GM19240 (cell line): ENCODE results near the gene KY.

Source experiments
- DNase-seq: peaks from one replicate; pipeline ENCODE4 v3.0.0; 2011; ENCODE audit warnings: low spot score; ENCODE audit not compliant: insufficient read length

KY gene

GRCh38 chr3:134646086-134646485, 4.7 kb downstream of the KY start:
- DNase-seq, result no peak

GRCh38 chr3:134645515-134645914, 5.3 kb downstream of the KY start:
- no peak for DNase-seq

DNA sequence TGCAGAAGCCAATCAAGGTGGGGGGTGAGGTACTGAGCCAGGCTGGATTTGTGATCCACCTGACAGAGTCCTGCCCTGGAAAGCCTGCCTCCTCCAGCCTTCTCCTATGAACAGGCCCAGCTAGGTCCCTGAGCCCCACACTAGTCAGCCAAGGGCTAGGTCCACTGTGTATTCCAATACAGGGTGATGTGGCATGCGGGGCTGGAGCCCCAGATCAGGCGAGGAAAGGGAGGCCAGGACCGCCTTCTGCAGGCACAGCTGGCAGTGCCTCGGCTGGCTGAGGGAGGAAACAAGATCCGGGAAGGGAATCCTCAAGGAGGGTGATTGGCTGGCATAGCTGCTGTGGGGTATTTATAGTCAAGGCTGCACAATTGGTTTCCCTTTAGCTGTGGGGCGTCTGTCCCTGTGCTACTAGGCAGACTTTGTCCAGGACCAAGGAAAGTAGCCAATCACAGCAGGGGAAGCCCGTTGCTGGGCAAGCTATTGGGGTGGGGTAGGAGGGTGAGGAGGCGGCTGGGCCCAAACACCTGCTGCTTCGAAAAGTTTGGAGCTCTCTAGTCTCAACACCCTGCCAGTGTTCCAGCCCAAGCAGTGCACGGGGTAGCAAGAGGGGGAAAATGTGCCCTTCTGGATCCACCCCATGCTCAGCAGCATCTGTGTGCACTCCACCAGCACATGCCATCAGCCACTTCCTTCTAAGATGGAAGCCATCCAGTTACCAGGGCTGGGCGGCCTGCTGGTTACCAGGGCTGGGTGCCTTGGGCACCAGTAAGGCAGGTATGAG, 5.9 kb downstream of the KY start:
- DNase-seq, result no peak

- DNase-seq, result no peak
Measured at GRCh38 chr3:134643150-134643675, 7.6 kb downstream of the KY start.

- no peak for DNase-seq
Measured at GRCh38 chr3:134642445-134643149, 8.2 kb downstream of the KY start.

- no peak for DNase-seq
Measured at GRCh38 chr3:134641671-134642300, 9.0 kb downstream of the KY start.

DNA sequence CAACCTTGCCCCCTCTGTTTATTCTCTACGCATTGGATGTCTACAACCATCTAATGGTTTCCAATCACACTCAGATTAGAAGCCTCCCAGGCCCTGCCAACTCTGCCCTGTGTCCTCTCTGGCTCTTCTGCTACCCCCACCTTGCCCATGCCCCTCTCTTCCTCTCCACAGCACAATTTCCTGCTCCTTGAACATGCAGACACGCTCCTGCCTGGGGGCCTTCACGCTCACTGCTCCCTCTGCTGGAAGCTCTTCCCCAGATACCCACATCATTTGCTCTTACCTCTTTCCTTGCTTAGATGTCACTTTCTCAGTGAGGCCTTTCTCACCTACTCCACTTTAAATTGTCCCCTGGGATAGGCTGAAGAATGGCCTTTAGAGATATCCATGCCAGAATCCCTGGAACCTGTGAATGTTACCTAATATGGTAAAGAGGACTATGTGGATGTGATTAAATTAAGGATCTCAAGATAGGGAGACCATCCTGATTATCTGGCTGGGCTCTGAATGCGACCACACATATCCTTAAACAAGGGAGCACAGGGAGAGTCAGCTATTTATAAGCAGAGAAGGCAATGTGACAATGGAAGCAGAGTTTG, 9.9 kb downstream of the KY start:
- peak; percentile 22 for DNase-seq

DNA sequence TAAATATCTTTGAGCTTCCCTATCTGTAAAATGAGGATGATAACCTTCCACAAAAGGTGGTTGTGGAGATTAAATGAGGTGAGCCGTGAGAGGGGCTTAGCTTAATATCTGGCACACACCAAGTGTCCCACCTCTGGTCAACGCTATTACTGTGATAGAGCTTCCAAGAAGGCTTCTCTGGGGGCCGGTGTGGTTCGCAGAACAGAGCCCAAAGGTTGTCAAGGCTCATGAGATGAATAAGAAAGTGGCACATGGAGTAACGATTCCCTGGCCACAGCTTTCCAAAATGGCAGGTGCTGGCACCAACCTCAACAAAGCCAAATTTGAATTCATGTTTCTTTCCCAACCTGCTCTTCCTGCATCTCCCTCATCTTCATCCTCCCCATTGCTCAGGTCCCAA, 10.4 kb downstream of the KY start:
- DNase-seq, result no peak

GRCh38 chr3:134638385-134639030, 12.3 kb downstream of the KY start:
- DNase-seq, result no peak

GRCh38 chr3:134636406-134636805, 14.4 kb downstream of the KY start:
- no peak for DNase-seq

GRCh38 chr3:134630506-134630905, 20.3 kb downstream of the KY start:
- no peak for DNase-seq

DNA sequence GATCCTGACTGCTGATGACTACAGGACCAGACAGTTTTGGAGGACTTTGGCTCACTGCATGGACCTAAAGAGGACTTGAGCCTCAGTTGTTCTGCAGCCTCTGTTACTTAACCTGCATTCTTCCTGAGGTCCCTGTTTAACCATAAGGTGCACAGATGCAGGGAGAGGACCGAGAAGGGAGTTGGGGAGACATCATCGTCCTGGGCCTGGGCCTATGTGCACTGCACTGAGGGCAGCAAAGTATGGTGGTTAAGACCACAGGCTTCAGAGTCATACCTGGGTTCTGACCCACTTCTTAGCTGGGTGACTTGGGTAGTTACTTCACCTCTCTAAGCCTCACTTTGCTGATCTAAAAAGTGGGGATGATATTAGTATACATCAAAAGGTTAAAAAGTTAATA, 21.9 kb downstream of the KY start:
- no peak for DNase-seq

DNA sequence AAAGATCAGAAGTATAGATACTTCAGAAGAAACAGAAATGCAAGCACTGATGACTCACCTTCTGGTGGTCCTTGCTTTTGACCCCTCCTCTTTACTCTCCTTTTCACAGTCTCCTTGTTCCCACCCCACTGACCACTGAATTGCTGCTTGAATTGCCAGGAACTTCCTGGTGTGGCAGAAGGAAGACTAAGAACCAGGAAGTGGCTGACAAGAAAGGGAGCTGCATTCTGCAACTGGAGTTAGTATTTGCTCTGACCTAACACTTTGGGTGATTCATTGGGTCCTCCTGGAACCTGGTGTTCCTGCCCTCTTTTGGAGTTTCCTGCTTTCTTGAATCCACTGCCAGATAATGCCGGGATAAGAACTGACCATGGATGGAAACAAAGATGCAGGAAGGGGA, 23.0 kb downstream of the KY start:
- no peak for DNase-seq

DNA sequence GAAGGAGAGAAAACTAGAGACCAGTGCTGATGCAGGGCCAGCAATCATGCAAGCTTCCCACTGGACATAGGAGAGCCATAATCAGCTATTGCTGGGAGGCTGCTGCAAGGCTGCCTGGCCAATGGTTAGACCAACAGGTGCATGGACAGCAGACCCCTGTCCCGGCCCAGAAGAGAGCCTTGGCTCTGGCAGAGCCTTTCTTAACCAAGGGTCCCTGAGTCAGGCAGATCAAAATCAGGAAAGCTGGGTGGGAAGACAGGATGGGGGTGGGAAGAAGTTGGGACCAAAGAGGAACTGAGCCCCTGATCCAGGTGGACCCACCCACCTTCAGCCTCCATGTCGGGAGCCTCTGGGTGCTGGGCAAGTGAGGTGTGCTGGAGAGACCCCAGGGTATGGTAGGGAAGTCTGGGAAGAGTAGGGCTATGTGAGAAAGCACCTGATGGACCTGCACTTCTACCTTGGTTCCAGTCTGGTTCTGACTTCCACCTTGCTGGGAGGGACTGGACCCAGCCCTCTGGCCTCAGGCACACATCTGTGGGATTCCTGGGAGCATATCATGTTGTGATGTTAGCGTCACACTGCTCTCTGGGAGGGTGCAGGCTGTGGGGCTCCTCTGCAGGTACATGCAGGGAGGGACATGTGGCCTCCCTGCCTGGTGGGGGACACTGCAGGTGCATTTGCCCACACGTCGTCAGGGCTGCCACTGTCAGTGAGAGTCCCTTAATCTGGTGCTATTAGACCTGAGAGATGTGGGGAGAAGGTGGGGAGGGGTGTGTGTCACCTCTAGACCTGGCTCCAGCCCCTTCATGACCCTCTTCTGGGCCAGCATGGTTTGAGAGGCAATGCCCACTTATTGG, 24.7 kb downstream of the KY start:
- DNase-seq, result no peak

GRCh38 chr3:134625462-134625861, 25.4 kb downstream of the KY start:
- DNase-seq, result no peak

DNA sequence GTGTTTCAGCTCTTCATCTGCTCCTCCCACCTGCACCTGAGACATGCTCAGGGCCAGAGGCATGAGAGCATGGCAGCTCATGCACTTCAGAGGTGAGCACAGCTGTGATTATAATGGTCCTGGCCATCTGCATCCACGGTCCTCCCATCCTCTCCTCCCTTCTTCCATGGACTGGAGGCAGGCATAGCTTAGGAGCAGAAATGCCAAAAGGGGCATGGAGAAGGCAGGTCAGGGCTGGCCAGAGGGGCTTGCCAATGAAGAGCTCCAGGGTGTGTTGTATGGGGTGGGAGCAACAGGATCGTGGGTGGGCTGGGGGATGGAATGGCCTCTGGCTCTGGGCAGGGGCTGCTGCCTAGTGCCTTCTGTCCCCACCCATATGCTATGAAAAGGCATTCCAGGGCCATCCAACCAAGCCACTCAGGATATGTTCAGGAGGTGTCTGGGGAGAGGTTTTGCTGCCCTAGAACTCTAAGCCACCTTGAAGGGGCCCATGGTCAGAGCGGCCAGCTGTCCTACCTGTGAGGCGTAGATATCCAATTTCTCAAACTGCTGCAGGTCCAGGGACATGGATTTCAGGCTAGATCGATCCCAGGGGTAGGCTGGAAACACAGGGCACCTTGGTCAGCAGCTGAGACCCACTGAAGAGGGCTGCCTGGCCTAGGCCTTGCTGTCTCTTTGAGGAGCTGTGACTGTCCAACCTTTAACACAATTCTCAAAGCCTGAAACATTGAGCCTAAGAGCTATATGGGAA, 26.1 kb downstream of the KY start:
- DNase-seq, result no peak

- DNase-seq, result no peak
Measured at GRCh38 chr3:134623615-134624245, 27.1 kb downstream of the KY start.

- DNase-seq, result no peak
Measured at GRCh38 chr3:134622806-134623365, 27.9 kb downstream of the KY start.

- DNase-seq, result no peak
Measured at GRCh38 chr3:134621854-134622253, 29.0 kb downstream of the KY start.
